HG03432 (cell line): ENCODE data around the gene KDF1.
A peak's percentile ranks its signal among the peaks of the same experiment; 100 is the strongest.

Experiments
- ATAC-seq: cut with Tn5 transposase; IDR thresholded peaks from one replicate; pipeline ENCODE4 v1.9.1; 2021; ENCODE audit warnings: mild to moderate bottlenecking, moderate library complexity; ENCODE audit not compliant: unreplicated experiment

KDF1 gene

DNA sequence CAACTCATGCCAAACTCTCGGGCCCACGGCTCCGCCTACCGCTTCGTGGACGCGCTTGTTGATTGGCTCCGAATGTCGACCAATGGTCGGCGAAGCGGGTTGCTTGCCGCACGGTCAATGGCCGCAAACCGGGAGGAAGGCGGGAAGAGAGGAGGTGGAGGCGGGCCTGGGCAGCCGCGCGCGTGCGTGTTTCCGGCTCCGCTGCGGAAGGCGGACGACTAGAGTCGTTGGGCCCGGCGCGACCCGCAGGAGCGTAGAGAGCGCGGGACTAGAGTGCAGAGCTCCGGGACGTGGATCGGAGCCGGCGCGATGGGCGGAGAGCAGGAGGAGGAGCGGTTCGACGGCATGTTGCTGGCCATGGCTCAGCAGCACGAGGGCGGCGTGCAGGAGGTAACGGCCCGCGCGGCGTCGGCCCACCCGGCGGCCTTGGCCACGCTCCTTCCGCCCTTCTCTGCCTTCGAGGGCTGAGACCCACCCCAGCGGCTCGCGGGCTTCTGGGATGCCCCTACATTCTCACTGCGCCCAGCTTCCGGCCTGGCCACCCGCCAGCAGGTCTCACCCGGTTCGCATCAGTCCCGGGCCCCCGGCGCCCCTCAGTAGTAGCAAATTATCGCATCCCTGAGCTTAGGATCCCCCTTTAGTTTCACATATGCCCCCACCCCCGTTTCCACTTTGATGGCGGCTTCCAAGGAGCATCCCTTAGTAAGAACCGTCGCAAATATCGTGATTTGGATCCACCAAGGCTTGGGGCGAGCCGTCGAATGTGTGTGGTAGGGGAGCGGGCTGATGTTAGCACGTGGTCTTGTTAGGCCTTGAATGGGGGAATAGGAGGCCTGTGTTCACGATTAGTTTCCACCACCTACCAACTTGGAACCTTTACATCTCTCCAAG, 38.5 kb downstream of the KDF1 start, which contains the start of gene NUDC:
TSS of gene NUDC (plus strand) at position 204 of the 891 bp plus-strand sequence. CDS start at position 310, 106 bp downstream.
- ATAC-seq: peak; percentile 97

DNA sequence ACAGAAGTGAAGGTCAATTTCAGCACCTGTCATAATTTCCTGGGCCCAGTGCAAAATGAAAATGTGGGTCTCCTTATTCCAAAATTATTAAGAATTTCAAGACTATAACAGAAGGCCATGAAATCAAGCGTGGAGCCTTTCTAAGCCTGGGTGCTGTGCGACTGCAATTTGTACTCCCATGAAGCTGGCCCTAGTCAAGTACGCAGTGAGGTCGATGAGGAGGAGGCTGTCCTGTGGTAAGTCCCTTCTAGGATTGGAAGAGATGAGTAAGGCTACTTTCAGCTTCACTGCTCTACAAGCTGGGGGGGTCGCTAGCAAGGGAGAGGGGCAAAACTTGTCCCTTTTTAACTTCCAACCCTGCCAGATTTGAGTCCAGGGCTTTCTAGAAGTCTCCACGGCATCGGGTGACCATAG, 39.1 kb downstream of the KDF1 start:
- peak; percentile 16 for ATAC-seq

GRCh38 chr1:26915204-26915842, 44.9 kb downstream of the KDF1 start:
- no peak for ATAC-seq

DNA sequence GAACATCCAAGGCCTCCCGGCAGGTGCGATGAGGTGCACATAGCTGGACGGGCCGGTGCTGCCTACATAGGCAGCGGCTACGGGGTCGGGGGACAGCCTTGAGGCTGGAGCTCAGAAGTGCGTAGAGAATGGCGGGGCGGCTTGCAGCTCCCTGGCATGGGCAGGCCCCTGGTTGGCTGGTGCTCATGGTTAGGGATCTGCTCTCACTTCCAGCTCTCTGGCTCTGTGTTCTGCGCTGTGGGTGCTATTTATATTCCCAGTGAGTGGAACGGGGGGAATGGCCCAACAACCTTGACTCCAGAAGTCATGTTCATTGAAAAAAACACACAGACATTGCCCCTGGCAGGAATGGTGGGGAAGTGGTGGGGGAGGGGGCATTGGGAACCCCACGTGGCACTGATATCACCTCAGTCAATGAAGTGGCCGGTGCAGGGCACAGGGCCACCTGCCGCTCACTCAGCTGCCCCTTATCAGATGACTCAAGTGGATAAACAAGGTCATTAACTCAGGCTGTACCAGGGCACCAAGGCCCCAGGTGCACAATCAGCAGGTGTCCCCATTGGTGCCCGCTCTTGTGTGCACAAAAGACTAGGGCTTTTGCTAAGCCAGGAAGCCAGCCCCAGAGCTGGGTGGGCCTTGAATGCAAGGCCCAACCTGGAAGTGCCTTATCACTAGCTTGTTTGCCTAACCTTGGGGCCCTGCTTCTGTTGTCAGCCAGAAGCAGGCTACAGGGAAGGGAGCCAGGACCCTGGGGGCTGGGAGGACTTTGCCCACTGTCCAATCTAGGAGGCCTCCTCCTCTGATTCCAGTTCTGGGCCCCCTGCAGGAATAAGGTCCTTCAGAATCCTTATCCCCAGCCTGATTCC, 46.3 kb downstream of the KDF1 start, which contains the start of gene NR0B2:
TSS of gene NR0B2 (minus strand) at position 222 of the 866 bp plus-strand sequence. CDS start at position 187, 35 bp downstream.
- no peak for ATAC-seq

DNA sequence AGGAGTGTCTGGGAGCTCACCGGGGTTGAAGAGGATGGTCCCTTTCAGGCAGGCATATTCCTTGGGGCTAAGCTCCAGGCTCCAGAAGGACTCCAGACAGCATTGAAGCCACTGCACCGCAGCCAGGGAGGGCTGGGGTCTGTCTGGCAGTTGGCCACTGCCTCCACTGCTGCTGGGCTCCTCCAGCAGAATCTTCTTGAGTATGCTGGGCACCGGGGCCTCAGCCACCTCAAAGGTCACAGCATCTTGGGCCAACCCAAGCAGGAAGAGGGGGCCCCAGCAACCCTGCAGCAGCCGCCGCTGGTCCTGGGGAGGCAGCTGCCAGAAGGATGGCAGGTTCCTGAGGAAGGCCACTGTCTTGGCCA, 46.9 kb downstream of the KDF1 start:
- no peak for ATAC-seq

DNA sequence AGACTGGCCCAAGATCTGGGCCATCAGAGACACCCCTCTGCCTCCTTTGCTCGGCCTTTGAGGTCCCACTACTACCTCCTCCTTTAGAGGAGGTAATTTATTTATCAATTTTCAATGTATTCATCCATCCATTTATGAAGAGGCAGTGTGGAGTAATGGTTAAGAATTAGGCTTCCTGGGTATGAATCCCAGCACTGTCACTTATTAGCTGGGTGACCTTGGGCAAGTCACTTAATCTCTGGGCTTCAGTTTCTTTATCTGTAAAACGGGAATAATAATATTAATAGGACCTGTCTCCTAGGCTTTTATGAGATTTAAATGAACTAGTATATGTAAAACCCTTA, 48.1 kb downstream of the KDF1 start:
- ATAC-seq: no peak

DNA sequence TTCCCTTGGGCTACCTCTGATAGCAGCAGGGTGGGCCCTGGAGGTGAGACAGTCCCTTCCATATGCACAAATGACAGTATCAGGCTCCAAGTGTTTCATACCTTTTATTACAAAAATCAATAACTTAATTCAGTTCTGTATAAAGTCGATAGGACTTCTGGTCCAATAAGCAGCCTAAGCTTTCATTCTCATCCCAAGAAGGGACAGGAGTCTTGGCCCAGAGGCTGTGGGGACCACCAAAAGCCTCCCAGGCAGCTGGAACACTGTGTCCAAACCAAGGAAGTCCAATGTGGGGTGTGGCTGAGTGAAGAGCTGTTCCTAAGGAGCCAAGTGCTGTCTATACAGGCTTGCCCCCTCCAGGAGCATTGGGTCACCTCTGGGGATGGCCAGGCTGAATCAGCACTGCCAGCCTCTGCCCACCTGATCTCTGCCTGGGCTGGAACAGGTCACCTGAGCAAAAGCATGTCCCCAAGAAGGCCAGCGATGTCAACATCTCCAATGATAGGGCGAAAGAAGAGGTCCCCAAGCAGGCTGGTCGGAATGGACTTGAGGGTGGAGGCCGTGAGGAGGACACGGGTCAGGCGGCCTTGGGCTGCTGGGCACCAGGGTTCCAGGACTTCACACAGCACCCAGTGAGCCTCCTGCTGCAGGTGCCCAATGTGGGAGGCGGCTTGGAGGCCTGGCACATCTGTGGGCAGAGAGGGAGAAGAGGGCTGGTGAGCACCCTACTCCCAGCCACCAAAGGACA, 48.7 kb downstream of the KDF1 start:
- ATAC-seq: no peak

DNA sequence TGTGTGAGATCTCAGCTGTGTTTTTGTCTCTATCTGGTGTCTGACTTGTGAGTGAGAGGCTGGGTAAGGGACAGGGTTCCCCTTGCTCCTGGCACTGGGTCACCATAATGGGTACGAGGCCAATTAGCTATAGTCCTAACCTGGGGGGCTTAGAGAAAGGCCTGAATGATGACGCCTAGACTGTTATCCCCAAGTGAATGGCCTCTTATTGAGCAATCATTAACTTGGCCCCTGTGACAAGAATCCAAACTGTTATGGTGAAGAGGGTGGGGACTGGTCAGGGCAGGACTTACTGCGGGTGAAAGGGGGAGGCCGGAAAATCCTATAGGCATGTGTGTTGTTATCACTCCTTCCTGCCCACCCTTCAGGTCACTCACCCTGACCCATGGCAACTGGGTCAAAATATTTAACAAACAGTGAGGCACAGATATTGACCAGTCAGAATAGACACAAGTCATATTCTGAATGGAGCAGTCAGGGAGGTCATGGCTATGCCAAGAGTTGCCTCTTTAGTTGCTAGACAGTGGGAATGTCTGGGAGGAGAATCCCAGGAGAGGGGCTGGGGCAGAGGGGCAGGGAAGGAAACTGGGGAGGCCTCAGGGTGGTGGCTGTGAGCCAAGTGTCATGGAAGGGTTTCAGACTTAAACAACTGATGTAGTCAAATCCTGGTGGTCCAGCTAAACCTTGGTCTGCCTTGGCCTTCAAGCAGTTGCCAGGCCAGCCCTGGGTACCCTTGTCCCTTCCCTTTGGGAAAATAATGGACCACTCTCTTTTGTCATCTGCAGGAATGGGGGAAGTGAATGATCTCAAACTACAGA, 49.7 kb downstream of the KDF1 start:
- ATAC-seq: no peak

DNA sequence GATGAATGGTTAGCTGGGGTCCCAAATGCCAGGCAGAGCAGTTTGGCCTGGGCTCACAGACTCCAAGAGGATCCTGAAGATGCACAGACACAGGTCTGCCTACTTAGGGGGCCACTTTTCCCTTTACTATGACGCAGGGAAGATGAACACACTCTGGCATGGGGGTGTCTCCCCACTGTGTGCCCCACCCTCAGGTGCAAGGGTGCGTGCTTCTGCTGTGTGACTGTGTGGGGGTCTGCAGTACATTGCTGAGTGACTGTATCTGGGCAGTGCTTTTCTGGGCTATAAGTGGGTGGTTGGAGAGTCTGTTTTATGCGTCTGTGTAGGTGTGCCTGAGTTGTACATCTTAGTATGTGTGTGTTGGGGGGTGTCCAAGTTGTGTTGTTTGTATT, 50.3 kb downstream of the KDF1 start:
- ATAC-seq: no peak

DNA sequence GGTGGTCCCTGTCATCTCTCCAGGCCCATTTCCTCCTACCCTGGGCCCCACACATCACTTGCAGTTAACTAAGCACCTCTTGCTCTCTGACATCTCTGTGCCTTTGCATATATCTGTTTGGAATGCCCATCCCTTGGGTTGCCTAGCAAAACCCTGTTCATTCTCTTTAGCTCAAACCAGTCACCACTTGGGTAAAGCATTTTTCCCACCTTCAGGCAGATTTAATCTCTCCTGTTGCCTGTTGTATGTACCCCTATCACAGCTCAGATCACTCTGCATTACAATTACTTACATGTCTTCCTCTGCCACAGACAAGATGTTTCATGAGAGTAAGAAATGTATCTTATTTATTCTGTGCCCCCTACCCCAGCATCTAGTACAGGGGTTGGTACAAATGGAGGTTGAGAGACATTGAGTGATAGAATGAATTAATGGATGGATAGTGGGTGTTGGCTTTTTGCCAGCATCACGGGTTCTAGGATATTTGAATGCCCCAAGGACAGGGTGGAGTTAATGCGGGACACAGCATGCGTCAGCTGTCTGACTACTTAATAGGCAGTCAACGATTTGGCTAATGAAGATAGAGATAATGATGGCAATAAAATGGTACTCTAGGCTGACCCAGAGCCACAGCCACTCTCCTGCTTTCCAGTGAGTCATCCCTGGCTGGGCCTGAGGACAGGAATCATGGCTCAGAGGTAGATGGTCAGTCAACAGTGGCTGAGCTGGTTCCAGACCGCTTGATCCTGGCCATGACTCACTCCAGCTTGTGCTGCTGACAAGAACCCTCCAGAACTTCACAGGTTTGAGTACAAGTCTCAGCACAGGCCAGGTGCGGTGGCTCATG, 53.0 kb downstream of the KDF1 start:
- no peak for ATAC-seq

GRCh38 chr1:26900815-26901511, 59.3 kb downstream of the KDF1 start:
- no peak for ATAC-seq

DNA sequence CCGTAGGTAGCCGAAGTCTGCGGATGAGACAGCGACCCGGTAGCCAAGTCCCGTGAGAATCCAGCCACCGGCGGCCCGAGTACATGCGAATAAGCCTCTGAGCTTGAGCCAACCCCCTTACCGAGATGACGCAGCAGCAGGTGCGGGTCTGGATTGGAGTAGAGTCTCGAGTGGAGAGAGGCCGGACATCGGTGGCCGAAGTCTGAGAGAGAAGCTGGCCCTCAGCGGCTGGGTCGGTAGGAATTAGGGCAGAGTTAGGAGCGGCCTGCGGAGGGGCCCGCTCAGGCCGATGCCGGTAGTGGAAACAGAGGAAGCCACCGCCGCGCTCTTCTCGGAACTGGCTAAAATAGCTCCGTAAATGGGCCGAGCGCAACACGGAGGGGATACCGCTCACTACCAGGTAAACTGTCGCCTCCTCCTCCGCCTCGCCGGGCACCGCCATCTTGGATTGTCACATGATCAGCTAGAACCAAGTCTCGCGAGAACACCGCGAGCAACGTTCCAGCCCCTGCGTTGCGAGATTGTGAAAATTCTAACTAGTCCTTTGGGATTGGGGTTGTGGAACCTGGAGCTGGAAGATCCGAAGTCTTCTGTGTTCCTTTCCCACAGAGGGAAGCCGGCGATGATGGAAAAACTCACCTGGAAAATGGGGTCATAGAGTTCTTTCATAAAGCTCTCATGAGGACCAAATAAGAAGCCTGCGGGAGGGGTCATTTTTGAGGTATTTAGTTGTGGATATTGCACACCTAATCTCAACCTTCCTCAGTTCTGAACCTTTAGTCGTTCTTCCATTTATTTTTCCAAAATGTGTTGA, 60.1 kb downstream of the KDF1 start, which contains the start of gene GPATCH3:
TSS of gene GPATCH3 (minus strand) at position 467 of the 814 bp plus-strand sequence. CDS start at position 442, 25 bp downstream.
- ATAC-seq: peak; percentile 87
